ENCODE measurements around the gene INHA. TPM values are rescaled to one million over a fixed set of nuclear protein-coding genes. Genes with fewer than 3 reads are reported as not detected.

The INHA gene
- total RNA-seq, 1 experiment from 2014 or later: 1.2 TPM

GRCh38 chr2:219538504-219538951 lies 33.6 kb upstream of the INHA start:
- ChIA-PET POLR2A (interaction anchor here (0.6 to 1.2 kb wide), 2 partner anchors 59 to 151 kb away, joined by 3 to 4 read pairs; partner anchors contain the start of gene STK11IP), CTCF (interaction anchor here (1.0 to 4.9 kb wide), 4 partner anchors 8 to 190 kb away, joined by 3 to 39 read pairs (median 6); no protein-coding TSS in a partner anchor)
- Mint-ChIP-seq H3K36me3 (ENCODE audit: insufficient read depth, unreplicated experiment) (peaks cover 36% of the 10 kb centered on the region), H3K27ac (ENCODE audit: low read depth, unreplicated experiment) (no peak overlapping the region), H3K4me3 (ENCODE audit: unreplicated experiment) (no peak overlapping the region), H3K9me3 (ENCODE audit: unreplicated experiment) (no peaks in the 10 kb centered on the region), H3K4me1 (ENCODE audit: insufficient read depth, unreplicated experiment) (peaks cover 6% of the 10 kb centered on the region), H3K27me3 (ENCODE audit: insufficient read depth, unreplicated experiment) (no peaks in the 10 kb centered on the region)
- TF ChIP-seq CTCF (IDR thresholded peaks at IDR 0.05; ENCODE audit: unreplicated experiment): no peak
- DNase-seq (ENCODE audit: unreplicated experiment): no peak
- intact Hi-C loops (cut with micrococcal nuclease): no loop called here
- no TSS peak for BruUV-seq (replicated peaks)

GRCh38 chr2:219538956-219539788 lies 32.9 kb upstream of the INHA start:
- POLR2A ChIA-PET: interaction anchor here (0.6 to 2.7 kb wide), 5 partner anchors 12 to 150 kb away, joined by 3 to 14 read pairs (median 4); partner anchors contain the start of gene STK11IP
- intact Hi-C loops (cut with micrococcal nuclease): no loop called here
- H3K9me3 Mint-ChIP-seq (ENCODE audit: unreplicated experiment): no peaks in the 10 kb centered on the region
- no peak for DNase-seq (ENCODE audit: unreplicated experiment)
- H3K4me1 Mint-ChIP-seq (ENCODE audit: insufficient read depth, unreplicated experiment): peaks cover 6% of the 10 kb centered on the region
- H3K36me3 Mint-ChIP-seq (ENCODE audit: insufficient read depth, unreplicated experiment): peaks cover 36% of the 10 kb centered on the region
- no peak overlapping the region for H3K4me3 Mint-ChIP-seq (ENCODE audit: unreplicated experiment)
- no peak for TF ChIP-seq CTCF (IDR thresholded peaks at IDR 0.05; ENCODE audit: unreplicated experiment)
- no peak overlapping the region for H3K27ac Mint-ChIP-seq (ENCODE audit: low read depth, unreplicated experiment)
- BruUV-seq (replicated peaks): no TSS peak
- CTCF ChIA-PET: interaction anchor here (1.0 to 4.9 kb wide), 6 partner anchors 8 to 190 kb away, joined by 3 to 50 read pairs (median 10); no protein-coding TSS in a partner anchor
- H3K27me3 Mint-ChIP-seq (ENCODE audit: insufficient read depth, unreplicated experiment): no peaks in the 10 kb centered on the region

- Mint-ChIP-seq H3K27ac (ENCODE audit: low read depth, unreplicated experiment) (no peak overlapping the region), H3K9me3 (ENCODE audit: unreplicated experiment) (no peaks in the 10 kb centered on the region), H3K4me1 (ENCODE audit: insufficient read depth, unreplicated experiment) (peaks cover 12% of the 10 kb centered on the region), H3K27me3 (ENCODE audit: insufficient read depth, unreplicated experiment) (no peaks in the 10 kb centered on the region), H3K36me3 (ENCODE audit: insufficient read depth, unreplicated experiment) (peaks cover 36% of the 10 kb centered on the region), H3K4me3 (ENCODE audit: unreplicated experiment) (no peak overlapping the region)
- TF ChIP-seq CTCF (IDR thresholded peaks at IDR 0.05; ENCODE audit: unreplicated experiment): no peak
- POLR2A ChIA-PET: interaction anchor here (0.7 to 2.7 kb wide), 3 partner anchors 11 to 149 kb away, joined by 3 to 14 read pairs (median 4); partner anchors contain the start of gene STK11IP
- CTCF ChIA-PET: interaction anchor here (0.6 to 4.9 kb wide), 20 partner anchors 9 to 198 kb away, joined by 3 to 50 read pairs (median 8); partner anchors contain the start of genes OBSL1 and STK11IP
- DNase-seq (ENCODE audit: unreplicated experiment): no peak
- intact Hi-C loops (cut with micrococcal nuclease): no loop called here
- no TSS peak for BruUV-seq (replicated peaks)
These were observed 32.0 kb upstream of the INHA start for GRCh38 chr2:219539926-219540678.

Measured in MCF 10A (cell line).